B cell (primary cell): ENCODE results near the gene THAP8. TPM values are rescaled to one million over a fixed set of nuclear protein-coding genes. Genes with fewer than 3 reads are reported as not detected.
A peak's percentile ranks its signal among the peaks of the same experiment; 100 is the strongest.

Experiments used
- ATAC-seq: fragments of 200-7000 bp; cut with Tn5 transposase; one replicate; pipeline ENCODE4 v1.10.0; 2021; ENCODE audit warnings: low read depth, mild to moderate bottlenecking, moderate number of reproducible peaks, moderate library complexity
- CTCF ChIA-PET: fragments of 350-600 bp; sonication (Branson Sonifier 250); formaldehyde crosslinking; loops from one replicate; lab custom pipeline; 2021; ENCODE audit warnings: antibody characterized with exemption, inconsistent platforms; lab: Charles Lee
- POLR2A ChIA-PET: fragments of 350-600 bp; sonication (Branson Sonifier 250); formaldehyde crosslinking; loops from one replicate; lab custom pipeline; 2021; ENCODE audit warnings: antibody characterized with exemption; lab: Charles Lee
- DNase-seq: peaks from one replicate; pipeline ENCODE4 v3.0.0; 2013
- H2AFZ ChIP-seq: 2 replicates; pipeline ENCODE4 v1.6.1; 2012; ENCODE audit warnings: mild to moderate bottlenecking, low read depth, low read length; ENCODE audit not compliant: insufficient read depth, poor library complexity, severe bottlenecking
- H3K27ac ChIP-seq, 2 donors: 1 replicate in 1 of 2; 2 replicates in 1 of 2; pipeline ENCODE4 v1.5.1; 2012 to 2013; ENCODE audit warnings: low read length in 2 of 2, mild to moderate bottlenecking in 2 of 2, moderate library complexity in 1 of 2
- H3K27me3 ChIP-seq, 4 experiments: fragments of 200-600 bp in 1 of 4; sonication (generic) in 1 of 4; replicated peaks in 1 of 4; 1 replicate in 2 of 4; 2 replicates in 2 of 4; pipeline versions ENCODE4 v1.6.1 to v1.7.0; 2013 to 2016; ENCODE audit warnings: low read length in 3 of 4, mild to moderate bottlenecking in 2 of 4, mixed read lengths in 1 of 4, moderate library complexity in 1 of 4; ENCODE audit not compliant: insufficient read depth in 4 of 4, control insufficient read depth in 3 of 4; ENCODE audit errors: control extremely low read depth in 1 of 4
- H3K36me3 ChIP-seq, 2 experiments: replicated peaks in 1 of 2; 1 replicate in 1 of 2; 2 replicates in 1 of 2; pipeline versions ENCODE4 v1.6.1 to v1.7.1; 2013; ENCODE audit warnings: low read length in 1 of 2; ENCODE audit not compliant: insufficient read depth in 2 of 2, control insufficient read depth in 1 of 2; ENCODE audit errors: control extremely low read depth in 1 of 2, extremely low read depth in 1 of 2
- H3K4me1 ChIP-seq, 2 donors: fragments of 200-600 bp in 1 of 2; sonication (generic) in 1 of 2; 1 replicate in 1 of 2; 2 replicates in 1 of 2; pipeline versions ENCODE4 v1.5.1 to v1.6.1; 2013 to 2017; ENCODE audit warnings: low read length in 2 of 2; ENCODE audit not compliant: control insufficient read depth in 2 of 2, insufficient read depth in 2 of 2
- H3K4me2 ChIP-seq: replicated peaks from 2 replicates; pipeline ENCODE3; 2012; ENCODE audit warnings: mild to moderate bottlenecking, low read depth, low read length; ENCODE audit not compliant: poor library complexity, severe bottlenecking
- H3K4me3 ChIP-seq, 5 experiments: fragments of 200-600 bp in 1 of 5; sonication (generic) in 1 of 5; 1 replicate in 3 of 5; 2 replicates in 2 of 5; pipeline versions ENCODE4 v1.5.1 to v1.7.0; 2011 to 2016; ENCODE audit warnings: low read length in 4 of 5, mild to moderate bottlenecking in 4 of 5, low read depth in 2 of 5, control low read depth in 1 of 5, moderate library complexity in 1 of 5; ENCODE audit not compliant: insufficient read depth in 1 of 5; ENCODE audit errors: control extremely low read depth in 1 of 5, extremely low read depth in 1 of 5
- H3K79me2 ChIP-seq: fragments of 200-600 bp; sonication (generic); one replicate; pipeline ENCODE4 v1.6.0; 2016; ENCODE audit warnings: low read length; ENCODE audit not compliant: control insufficient read depth, insufficient read depth
- H3K9ac ChIP-seq: fragments of 200-600 bp; sonication (generic); 2 replicates; pipeline ENCODE4 v1.6.1; 2017; ENCODE audit warnings: mild to moderate bottlenecking, low read length, moderate library complexity
- H3K9me3 ChIP-seq, 3 donors: one replicate each; pipeline versions ENCODE4 v1.6.1 to v1.7.1; 2013; ENCODE audit warnings: low read length in 2 of 3; ENCODE audit not compliant: control insufficient read depth in 2 of 3, insufficient read depth in 1 of 3; ENCODE audit errors: control extremely low read depth in 1 of 3
- H4K20me1 ChIP-seq: 2 replicates; pipeline ENCODE4 v1.6.0; 2012; ENCODE audit warnings: mild to moderate bottlenecking, low read length; ENCODE audit not compliant: insufficient read depth, control insufficient read depth, poor library complexity, severe bottlenecking
- H3K27ac Mint-ChIP-seq: one replicate; pipeline ENCODE4 v1.8.0; 2021; ENCODE audit warnings: mixed read lengths
- H3K27me3 Mint-ChIP-seq: one replicate; pipeline ENCODE4 v1.8.0; 2021; ENCODE audit warnings: mixed read lengths
- H3K4me1 Mint-ChIP-seq: one replicate; pipeline ENCODE4 v1.8.0; 2021; ENCODE audit warnings: mixed read lengths
- H3K4me3 Mint-ChIP-seq: one replicate; pipeline ENCODE4 v1.8.0; 2021; ENCODE audit warnings: mixed read lengths
- H3K9me3 Mint-ChIP-seq: one replicate; pipeline ENCODE4 v1.8.0; 2022; ENCODE audit warnings: mixed read lengths; ENCODE audit not compliant: insufficient read depth
- EZH2 ChIP-seq: IDR thresholded peaks from 2 replicates; pipeline ENCODE4 v1.6.1; 2012; ENCODE audit warnings: borderline replicate concordance, low read depth, mild to moderate bottlenecking, moderate library complexity, low read length; ENCODE audit not compliant: insufficient read depth, poor library complexity, severe bottlenecking
- WGBS: methylation state at CpG from one replicate; pipeline ENCODE4 v1.1.5; 2013; ENCODE audit warnings: missing lambda C conversion rate; ENCODE audit not compliant: insufficient coverage; 5-methylcytosine and 5-hydroxymethylcytosine counted together
- intact Hi-C: fragments of 100-400 bp; cut with micrococcal nuclease; formaldehyde crosslinking; loops from one replicate; pipeline ENCODE4 v1.10.0; 2022
- polyA plus RNA-seq: library from polyadenylated mRNA; depleted of rRNA; stranded (reverse); fragments of >200 nt; gene quantifications from 2 replicates; pipeline ENCODE4 v1.2.3, GENCODE V29; 2012
- total RNA-seq, 2 donors: library from RNA; stranded (reverse); fragments of 120-200 nt in 1 of 2; gene quantifications; 1 replicate in 1 of 2; 2 replicates in 1 of 2; pipeline versions ENCODE4 v1.2.3 to v1.2.4, GENCODE V29; 2013 to 2022
- TF ChIP-seq, protein P1 (sequence below): fragments of 200-600 bp; IDR thresholded peaks from one replicate; pipeline ENCODE4 v1.8.0; 2022; ENCODE audit warnings: antibody characterized with exemption, mild to moderate bottlenecking

Gene THAP8
- total and polyA plus RNA-seq, 2 donors (not counting 1 experiment from before 2014, with no cell fraction given) = 4.5 to 5.7 TPM

DNA sequence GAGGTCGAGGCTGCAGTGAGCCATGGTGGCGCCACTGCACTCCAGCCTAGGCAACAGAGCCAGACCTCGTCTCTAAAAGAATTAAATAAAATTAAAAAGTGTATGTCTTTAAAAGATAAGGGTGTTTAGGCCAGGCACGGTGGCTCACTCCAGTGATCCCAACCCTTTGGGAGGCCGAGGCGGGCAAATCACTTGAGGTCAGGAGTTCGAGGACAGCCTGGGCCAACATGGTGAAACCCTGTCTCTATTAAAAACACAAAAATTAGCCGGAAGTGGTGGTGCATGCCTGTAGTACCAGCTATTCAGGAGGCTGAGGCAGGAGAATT lies 66.6 kb downstream of the THAP8 start:
- peaks cover 5% of the 10 kb centered on the region for H3K4me1 Mint-ChIP-seq
- no peaks in the 10 kb centered on the region for H3K36me3 ChIP-seq
- H3K4me2 ChIP-seq = peak overlapping the region; percentile 87
- peaks cover 0 to 13% (median 0%) of the 10 kb centered on the region in 3 donors for H3K9me3 ChIP-seq
- peak overlapping the region; percentile 67 for H3K9ac ChIP-seq
- ChIA-PET CTCF (no interaction called here), POLR2A (interaction anchor here (0.7 kb wide), 1 partner anchor 445 kb away, joined by 4 read pairs; no protein-coding TSS in a partner anchor)
- H3K27ac Mint-ChIP-seq = no peak overlapping the region
- TF ChIP-seq, protein P1, sequence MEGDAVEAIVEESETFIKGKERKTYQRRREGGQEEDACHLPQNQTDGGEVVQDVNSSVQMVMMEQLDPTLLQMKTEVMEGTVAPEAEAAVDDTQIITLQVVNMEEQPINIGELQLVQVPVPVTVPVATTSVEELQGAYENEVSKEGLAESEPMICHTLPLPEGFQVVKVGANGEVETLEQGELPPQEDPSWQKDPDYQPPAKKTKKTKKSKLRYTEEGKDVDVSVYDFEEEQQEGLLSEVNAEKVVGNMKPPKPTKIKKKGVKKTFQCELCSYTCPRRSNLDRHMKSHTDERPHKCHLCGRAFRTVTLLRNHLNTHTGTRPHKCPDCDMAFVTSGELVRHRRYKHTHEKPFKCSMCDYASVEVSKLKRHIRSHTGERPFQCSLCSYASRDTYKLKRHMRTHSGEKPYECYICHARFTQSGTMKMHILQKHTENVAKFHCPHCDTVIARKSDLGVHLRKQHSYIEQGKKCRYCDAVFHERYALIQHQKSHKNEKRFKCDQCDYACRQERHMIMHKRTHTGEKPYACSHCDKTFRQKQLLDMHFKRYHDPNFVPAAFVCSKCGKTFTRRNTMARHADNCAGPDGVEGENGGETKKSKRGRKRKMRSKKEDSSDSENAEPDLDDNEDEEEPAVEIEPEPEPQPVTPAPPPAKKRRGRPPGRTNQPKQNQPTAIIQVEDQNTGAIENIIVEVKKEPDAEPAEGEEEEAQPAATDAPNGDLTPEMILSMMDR = no peak
- no peak for TF ChIP-seq EZH2
- WGBS = 54% methylated on average over 2 of the region's 8 CpGs
- H3K27me3 Mint-ChIP-seq = peaks cover 26% of the 10 kb centered on the region
- peak overlapping the region in 4 of 5 experiments; percentile 44 to 73 (median 55) for H3K4me3 ChIP-seq
- H3K27me3 ChIP-seq = peaks cover 0 to 18% (median 3%) of the 10 kb centered on the region in 4 experiments
- DNase-seq (no peak), ATAC-seq (no peak)
- no peaks in the 10 kb centered on the region for H3K79me2 ChIP-seq
- peaks cover 6 to 12% of the 10 kb centered on the region in 2 donors for H3K4me1 ChIP-seq
- H4K20me1 ChIP-seq = no peaks in the 10 kb centered on the region
- intact Hi-C loops = no loop called here
- peak overlapping the region; percentile 95 for H3K4me3 Mint-ChIP-seq
- no peak overlapping the region for H3K27ac ChIP-seq
- no peaks in the 10 kb centered on the region for H3K9me3 Mint-ChIP-seq
- H2AFZ ChIP-seq = peak overlapping the region; percentile 94

DNA sequence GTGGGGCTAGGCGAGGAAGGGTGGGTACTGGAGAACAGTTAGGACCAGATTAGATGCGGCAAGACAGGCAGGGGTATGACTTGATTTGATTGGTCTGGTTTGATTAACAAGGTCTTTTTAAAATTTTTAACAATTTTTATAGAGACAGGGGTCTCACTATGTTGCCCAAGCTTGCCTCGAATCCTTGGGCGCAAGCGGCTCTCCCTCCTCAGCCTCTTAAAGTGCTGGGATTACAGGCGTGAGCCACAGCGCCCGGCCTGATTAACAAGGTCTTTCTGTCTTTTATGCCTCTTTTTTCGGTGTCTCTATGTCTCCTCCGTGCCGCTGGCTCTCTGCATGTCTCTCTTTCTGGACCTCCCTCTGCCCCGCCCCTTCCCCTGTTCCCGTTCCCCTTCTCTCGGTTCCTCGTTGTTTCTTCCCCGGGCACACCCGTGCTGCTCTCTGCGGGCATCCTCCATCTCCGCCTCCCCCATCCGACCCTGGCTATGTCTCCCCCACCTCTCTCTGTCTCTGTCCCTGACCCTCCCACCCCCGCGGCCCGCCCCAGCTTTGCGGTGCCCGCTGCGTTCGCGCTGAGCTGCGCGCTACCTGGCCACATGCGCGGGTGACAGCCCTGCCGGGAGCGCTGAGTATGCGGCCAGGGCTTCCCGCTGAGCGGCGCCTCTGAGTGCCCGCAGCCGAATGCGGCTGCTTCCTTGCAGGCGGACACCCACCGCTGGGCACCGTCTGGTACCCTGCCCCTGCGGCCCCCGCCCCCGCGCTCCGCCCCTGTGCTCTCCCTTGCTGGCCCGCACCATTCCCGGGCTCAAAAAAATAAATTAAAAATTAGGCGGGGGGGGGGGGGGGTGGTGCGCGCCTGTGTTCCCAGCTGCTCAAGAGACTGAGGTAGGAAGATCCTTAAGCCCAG lies 67.2 kb downstream of the THAP8 start:
- DNase-seq = peak; percentile 62
- peak; percentile 85 for ATAC-seq
- Mint-ChIP-seq H3K4me3 (peak overlapping the region; percentile 95), H3K27me3 (peaks cover 29% of the 10 kb centered on the region), H3K4me1 (peaks cover 5% of the 10 kb centered on the region), H3K27ac (peak overlapping the region; percentile 37), H3K9me3 (no peaks in the 10 kb centered on the region)
- H3K79me2 ChIP-seq = no peaks in the 10 kb centered on the region
- intact Hi-C loops = no loop called here
- 9% methylated on average over 43 of the region's 54 CpGs for WGBS
- POLR2A ChIA-PET = interaction anchor here (0.7 kb wide), 1 partner anchor 445 kb away, joined by 4 read pairs; no protein-coding TSS in a partner anchor
- peak overlapping the region; percentile 67 for H3K9ac ChIP-seq
- H4K20me1 ChIP-seq = no peaks in the 10 kb centered on the region
- H3K27me3 ChIP-seq = peaks cover 0 to 18% (median 3%) of the 10 kb centered on the region in 4 experiments
- no peaks in the 10 kb centered on the region for H3K36me3 ChIP-seq
- no peak overlapping the region for H3K27ac ChIP-seq
- CTCF ChIA-PET = no interaction called here
- H2AFZ ChIP-seq = peak overlapping the region; percentile 94
- H3K9me3 ChIP-seq = peaks cover 0 to 13% (median 0%) of the 10 kb centered on the region in 3 donors
- H3K4me3 ChIP-seq = peak overlapping the region in 4 of 5 experiments; percentile 44 to 73 (median 55)
- peaks cover 6 to 12% of the 10 kb centered on the region in 2 donors for H3K4me1 ChIP-seq
- TF ChIP-seq EZH2 = no peak
- TF ChIP-seq, protein P1 = no peak
- peak overlapping the region; percentile 87 for H3K4me2 ChIP-seq
